MM.1S (cell line): ENCODE results near the gene TTLL11.

ENCODE experiments used
- DNase-seq: peaks from one replicate; pipeline ENCODE4 v3.0.0-alpha.2; 2015
- H2AFZ ChIP-seq: fragments of 300-600 bp; sonication (generic); 2 replicates; pipeline ENCODE4 v1.6.0; 2016; ENCODE audit warnings: antibody characterized with exemption, low read length
- H3F3A ChIP-seq: fragments of 300-600 bp; sonication (generic); 2 replicates; pipeline ENCODE4 v1.6.1; 2016; ENCODE audit warnings: mild to moderate bottlenecking, antibody characterized with exemption, low read length, moderate library complexity, mixed read lengths; ENCODE audit not compliant: insufficient read depth
- H3K27ac ChIP-seq: fragments of 300-600 bp; sonication (generic); 2 replicates; pipeline ENCODE4 v1.5.1; 2016; ENCODE audit warnings: mild to moderate bottlenecking, low read length
- H3K27me3 ChIP-seq: fragments of 300-600 bp; sonication (generic); replicated peaks from 2 replicates; pipeline ENCODE4 v1.6.0; 2016; ENCODE audit warnings: low read length; ENCODE audit not compliant: insufficient read depth
- H3K36me3 ChIP-seq: fragments of 300-600 bp; sonication (generic); replicated peaks from 2 replicates; pipeline ENCODE4 v1.6.1; 2016; ENCODE audit warnings: mild to moderate bottlenecking, low read length, mixed read lengths; ENCODE audit not compliant: insufficient read depth
- H3K4me1 ChIP-seq: fragments of 300-600 bp; sonication (generic); 2 replicates; pipeline ENCODE4 v1.6.1; 2016; ENCODE audit warnings: low read length, mixed read lengths
- H3K4me2 ChIP-seq: fragments of 300-600 bp; sonication (generic); 2 replicates; pipeline ENCODE4 v1.6.0; 2016; ENCODE audit warnings: low read depth, low read length
- H3K4me3 ChIP-seq: fragments of 300-600 bp; sonication (generic); 2 replicates; pipeline ENCODE4 v1.5.1; 2016; ENCODE audit warnings: low read length, mixed read lengths
- H3K79me2 ChIP-seq: fragments of 300-600 bp; sonication (generic); 2 replicates; pipeline ENCODE4 v1.6.1; 2016; ENCODE audit warnings: mixed run types, low read length, mixed read lengths
- H3K9ac ChIP-seq: fragments of 300-600 bp; sonication (generic); 2 replicates; pipeline ENCODE4 v1.6.1; 2016; ENCODE audit warnings: low read length, mixed read lengths
- H3K9me2 ChIP-seq: fragments of 300-600 bp; sonication (generic); replicated peaks from 2 replicates; pipeline ENCODE4 v1.6.1; 2016; ENCODE audit warnings: mild to moderate bottlenecking, low read length, mixed read lengths; ENCODE audit not compliant: insufficient read depth
- H3K9me3 ChIP-seq: fragments of 300-600 bp; sonication (generic); replicated peaks from 2 replicates; pipeline ENCODE4 v1.6.1; 2016; ENCODE audit warnings: mild to moderate bottlenecking, low read length, mixed read lengths; ENCODE audit not compliant: insufficient read depth
- H4K20me1 ChIP-seq: fragments of 300-600 bp; sonication (generic); 2 replicates; pipeline ENCODE4 v1.6.1; 2016; ENCODE audit warnings: mild to moderate bottlenecking, low read length, moderate library complexity, mixed read lengths; ENCODE audit not compliant: insufficient read depth
- EZH2 ChIP-seq: fragments of 300-600 bp; sonication (generic); optimal IDR thresholded peaks from 2 replicates; pipeline ENCODE3; 2017; ENCODE audit warnings: low read depth, mild to moderate bottlenecking, antibody characterized with exemption, low read length, mixed read lengths
- EZH2phosphoT487 ChIP-seq: fragments of 300-600 bp; sonication (generic); IDR thresholded peaks from 2 replicates; pipeline ENCODE4 v1.6.1; 2018; ENCODE audit warnings: antibody characterized with exemption, low read length
- TF ChIP-seq, protein P1 (sequence below): fragments of 300-600 bp; sonication (generic); IDR thresholded peaks from 2 replicates; pipeline ENCODE4 v1.5.1; 2016; ENCODE audit warnings: antibody characterized with exemption, low read length, mixed read lengths

TTLL11 gene

DNA sequence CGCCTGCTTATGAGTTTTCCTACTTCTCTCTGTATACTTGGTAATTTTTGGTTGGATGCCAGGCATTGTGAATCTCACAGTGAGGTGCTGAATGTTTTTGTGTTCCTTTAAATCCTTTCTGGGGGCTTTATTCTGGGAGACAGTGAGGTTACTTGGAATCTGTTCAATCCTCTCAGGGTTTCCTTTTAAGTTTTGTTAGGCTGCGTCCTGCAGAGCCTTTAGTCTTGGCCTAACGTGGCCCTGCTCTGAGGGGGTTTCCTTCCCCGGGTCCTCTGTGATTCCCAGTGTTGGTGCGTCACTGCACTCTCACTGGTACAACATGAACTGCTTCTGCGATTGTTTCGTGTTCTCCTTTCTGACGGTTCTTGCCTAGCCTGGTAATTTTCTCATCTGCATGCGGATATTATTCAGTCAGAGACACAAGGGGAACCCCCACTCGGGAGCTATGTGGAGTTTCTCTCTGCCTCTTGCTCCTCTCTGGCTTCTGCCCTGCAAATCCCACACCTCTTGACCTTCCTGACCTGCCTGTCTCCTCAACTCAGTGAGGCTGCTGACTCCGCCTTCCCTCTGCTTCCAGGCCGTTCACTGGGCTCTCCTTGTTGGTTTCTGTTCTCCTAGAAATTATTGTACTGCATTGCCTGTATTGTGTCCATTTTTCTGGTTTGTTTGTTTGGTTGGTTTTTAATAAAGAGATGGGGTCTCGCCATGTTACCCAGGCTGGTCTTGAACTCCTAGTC, 313.6 kb downstream of the TTLL11 start:
- H3F3A ChIP-seq, result no peaks in the 10 kb centered on the region
- H4K20me1 ChIP-seq, result no peaks in the 10 kb centered on the region
- TF ChIP-seq, protein P1, sequence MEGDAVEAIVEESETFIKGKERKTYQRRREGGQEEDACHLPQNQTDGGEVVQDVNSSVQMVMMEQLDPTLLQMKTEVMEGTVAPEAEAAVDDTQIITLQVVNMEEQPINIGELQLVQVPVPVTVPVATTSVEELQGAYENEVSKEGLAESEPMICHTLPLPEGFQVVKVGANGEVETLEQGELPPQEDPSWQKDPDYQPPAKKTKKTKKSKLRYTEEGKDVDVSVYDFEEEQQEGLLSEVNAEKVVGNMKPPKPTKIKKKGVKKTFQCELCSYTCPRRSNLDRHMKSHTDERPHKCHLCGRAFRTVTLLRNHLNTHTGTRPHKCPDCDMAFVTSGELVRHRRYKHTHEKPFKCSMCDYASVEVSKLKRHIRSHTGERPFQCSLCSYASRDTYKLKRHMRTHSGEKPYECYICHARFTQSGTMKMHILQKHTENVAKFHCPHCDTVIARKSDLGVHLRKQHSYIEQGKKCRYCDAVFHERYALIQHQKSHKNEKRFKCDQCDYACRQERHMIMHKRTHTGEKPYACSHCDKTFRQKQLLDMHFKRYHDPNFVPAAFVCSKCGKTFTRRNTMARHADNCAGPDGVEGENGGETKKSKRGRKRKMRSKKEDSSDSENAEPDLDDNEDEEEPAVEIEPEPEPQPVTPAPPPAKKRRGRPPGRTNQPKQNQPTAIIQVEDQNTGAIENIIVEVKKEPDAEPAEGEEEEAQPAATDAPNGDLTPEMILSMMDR, result no peak
- TF ChIP-seq EZH2 (no peak), EZH2phosphoT487 (no peak)
- H3K9me3 ChIP-seq, result no peaks in the 10 kb centered on the region
- no peak overlapping the region for H3K27ac ChIP-seq
- no peak overlapping the region for H2AFZ ChIP-seq
- H3K27me3 ChIP-seq, result no peaks in the 10 kb centered on the region
- H3K9me2 ChIP-seq, result no peaks in the 10 kb centered on the region
- no peak overlapping the region for H3K9ac ChIP-seq
- H3K36me3 ChIP-seq, result no peaks in the 10 kb centered on the region
- H3K4me2 ChIP-seq, result no peak overlapping the region
- H3K4me1 ChIP-seq, result no peaks in the 10 kb centered on the region
- DNase-seq, result no peak
- H3K79me2 ChIP-seq, result no peaks in the 10 kb centered on the region
- no peak overlapping the region for H3K4me3 ChIP-seq

DNA sequence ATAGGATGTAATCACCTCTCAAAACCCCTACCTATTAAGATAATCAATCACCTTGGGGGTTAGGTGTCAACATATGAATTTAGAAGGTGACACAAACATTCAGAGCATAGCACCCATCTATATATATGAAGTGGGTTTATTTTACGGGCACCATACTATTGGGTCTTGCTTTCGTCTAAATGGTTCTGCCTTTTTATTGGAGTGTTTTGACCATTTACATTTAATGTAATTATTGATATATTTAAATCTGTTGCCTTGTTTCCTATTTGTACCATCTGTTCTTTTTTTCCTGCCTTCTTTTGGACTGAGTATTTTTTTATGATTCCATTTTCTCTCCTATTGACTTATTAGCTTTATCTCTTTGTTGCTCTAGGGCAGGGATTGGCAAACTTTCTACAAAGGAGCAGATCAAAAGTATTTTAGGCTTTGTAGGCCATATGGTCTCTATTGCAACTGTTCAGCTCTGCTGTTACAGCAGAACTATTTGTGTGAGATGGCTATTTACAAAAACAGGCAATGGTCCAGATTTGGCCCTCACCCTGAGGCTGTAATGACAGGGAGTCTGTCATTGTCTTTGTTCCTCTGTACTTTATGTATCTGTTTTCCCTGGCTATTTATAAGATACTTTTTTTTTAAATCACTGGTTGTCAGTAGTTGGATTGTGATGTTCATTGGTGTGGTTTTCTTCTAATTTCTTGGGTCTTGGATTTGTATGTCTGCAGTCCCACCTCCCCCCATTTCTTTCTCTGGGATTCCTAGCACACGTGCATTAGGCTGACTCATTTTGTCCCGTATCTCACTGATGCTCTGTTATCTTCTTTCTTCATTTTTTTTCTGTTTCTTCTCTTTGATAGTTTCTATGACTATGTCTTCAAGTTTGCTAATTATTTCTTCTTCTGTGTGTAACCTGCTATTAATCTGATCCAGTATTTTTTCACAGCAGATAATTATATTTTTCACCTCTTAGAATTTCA, 314.6 kb downstream of the TTLL11 start:
- Histone ChIP-seq H3F3A (no peaks in the 10 kb centered on the region), H3K79me2 (no peaks in the 10 kb centered on the region), H3K27ac (no peak overlapping the region), H3K4me1 (no peaks in the 10 kb centered on the region), H3K9me3 (no peaks in the 10 kb centered on the region), H3K36me3 (no peaks in the 10 kb centered on the region), H2AFZ (no peak overlapping the region), H4K20me1 (no peaks in the 10 kb centered on the region), H3K27me3 (no peaks in the 10 kb centered on the region), H3K9me2 (no peaks in the 10 kb centered on the region), H3K4me3 (no peak overlapping the region), H3K9ac (no peak overlapping the region), H3K4me2 (no peak overlapping the region)
- TF ChIP-seq EZH2 (no peak), EZH2phosphoT487 (no peak)
- TF ChIP-seq, protein P1, result no peak
- DNase-seq, result no peak

DNA sequence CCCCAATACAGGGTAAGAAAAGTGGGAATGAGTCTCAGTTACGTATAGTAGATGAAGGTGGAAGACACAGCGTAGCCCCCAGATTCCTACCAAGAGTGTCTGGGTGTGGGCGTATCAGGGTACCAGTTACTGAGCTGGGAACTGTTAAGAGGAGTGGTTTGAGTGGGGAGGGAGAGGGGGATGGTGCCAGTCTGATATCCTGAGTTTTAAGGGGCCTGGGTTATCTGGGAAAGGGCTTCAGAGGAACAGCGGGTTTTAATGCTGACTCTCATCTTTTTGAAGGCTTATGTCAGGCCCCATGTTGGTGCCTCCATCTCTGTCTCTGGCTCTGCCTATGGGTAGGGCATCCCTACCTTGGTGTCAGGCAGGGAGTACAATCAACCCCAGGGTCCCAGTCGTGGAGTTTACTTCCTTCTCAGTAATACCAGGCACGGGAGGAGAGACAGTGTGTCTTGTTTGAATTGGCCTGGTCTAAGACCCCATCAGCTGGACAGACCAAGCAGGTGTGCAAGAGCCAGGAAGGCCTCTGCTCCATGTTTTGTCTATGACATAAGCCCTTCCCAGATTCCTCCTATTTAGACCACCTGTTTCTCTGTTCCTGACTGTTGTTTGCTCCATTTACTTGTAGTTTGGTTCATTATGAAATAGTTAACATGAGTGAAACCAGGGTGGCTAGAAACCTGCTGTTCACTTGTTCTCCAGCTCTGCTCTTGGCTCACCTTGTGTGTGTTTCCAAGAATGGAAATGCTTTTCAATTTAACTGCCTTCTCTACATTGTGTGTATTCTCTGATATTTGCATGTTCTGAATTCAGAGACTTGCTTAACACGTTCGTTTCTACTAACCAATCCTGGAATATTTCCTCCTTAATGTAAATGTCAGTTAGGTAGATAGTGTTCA, 316.1 kb downstream of the TTLL11 start:
- Histone ChIP-seq H3K4me3 (no peak overlapping the region), H3K4me1 (no peaks in the 10 kb centered on the region), H4K20me1 (no peaks in the 10 kb centered on the region), H3K36me3 (no peaks in the 10 kb centered on the region), H3K4me2 (no peak overlapping the region), H3K9me3 (no peaks in the 10 kb centered on the region), H3K27ac (no peak overlapping the region), H3K27me3 (no peaks in the 10 kb centered on the region), H3F3A (no peaks in the 10 kb centered on the region), H2AFZ (no peak overlapping the region), H3K79me2 (no peaks in the 10 kb centered on the region), H3K9me2 (no peaks in the 10 kb centered on the region), H3K9ac (no peak overlapping the region)
- TF ChIP-seq EZH2phosphoT487 (no peak), EZH2 (no peak)
- DNase-seq, result no peak
